GM13977 (cell line): Measurements from ENCODE around the gene KIAA1958.

Experiments used
- DNase-seq: peaks from one replicate; pipeline ENCODE4 v3.0.0; 2012; ENCODE audit warnings: low spot score
- in situ Hi-C: fragments of 300-500 bp; cut with MboI; formaldehyde crosslinking; loops from one replicate; pipeline ENCODE4 v1.12.0; 2022; ENCODE audit warnings: low sequenced_read_pairs, low pct_unique_long_range_greater_than_20kb, mixed read lengths, inconsistent platforms; ENCODE audit not compliant: unreplicated experiment
- TF ChIP-seq, protein P1 (sequence below): IDR thresholded peaks from 2 replicates; pipeline ENCODE4 v1.5.1; 2012; ENCODE audit warnings: mild to moderate bottlenecking, control low read depth; ENCODE audit not compliant: insufficient read depth; ENCODE audit errors: extremely low read depth, missing control alignments

The KIAA1958 gene

DNA sequence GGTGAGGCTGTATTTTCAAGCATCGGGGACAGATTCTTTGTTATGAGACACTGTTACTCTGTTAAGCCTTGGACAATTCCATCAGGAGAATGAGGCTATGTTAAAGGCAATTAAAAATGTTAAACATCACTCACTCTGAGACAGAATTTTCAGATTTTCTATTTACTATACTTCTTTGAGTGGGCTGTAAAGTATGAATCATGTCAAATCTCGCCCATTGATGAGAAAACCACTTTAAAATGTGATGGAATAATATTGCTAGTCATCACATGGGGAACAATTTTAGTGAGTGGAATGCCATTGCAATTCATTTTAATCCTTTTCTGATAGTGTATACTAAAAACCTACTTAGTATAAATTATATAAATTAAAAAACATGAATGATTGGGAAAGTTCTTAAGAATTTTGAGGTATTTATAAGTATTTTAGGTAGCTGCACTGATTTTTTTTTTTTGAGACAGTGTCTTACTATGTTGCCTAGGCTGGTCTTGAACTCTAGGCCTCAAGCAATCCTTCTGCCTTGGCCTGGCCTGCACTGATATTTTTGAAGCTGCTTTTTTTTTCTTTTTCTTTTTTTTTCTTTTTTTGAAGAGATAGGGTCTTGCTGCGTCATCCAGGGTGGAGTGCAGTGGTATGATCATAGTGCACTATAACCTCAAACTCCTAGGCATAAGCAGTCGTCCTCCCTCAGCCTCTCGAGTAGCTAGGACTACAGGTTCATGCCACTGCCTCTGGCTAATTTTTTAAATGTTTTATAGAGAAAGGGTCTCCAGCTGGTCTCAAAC lies 73.2 kb downstream of the KIAA1958 start:
- TF ChIP-seq, protein P1, sequence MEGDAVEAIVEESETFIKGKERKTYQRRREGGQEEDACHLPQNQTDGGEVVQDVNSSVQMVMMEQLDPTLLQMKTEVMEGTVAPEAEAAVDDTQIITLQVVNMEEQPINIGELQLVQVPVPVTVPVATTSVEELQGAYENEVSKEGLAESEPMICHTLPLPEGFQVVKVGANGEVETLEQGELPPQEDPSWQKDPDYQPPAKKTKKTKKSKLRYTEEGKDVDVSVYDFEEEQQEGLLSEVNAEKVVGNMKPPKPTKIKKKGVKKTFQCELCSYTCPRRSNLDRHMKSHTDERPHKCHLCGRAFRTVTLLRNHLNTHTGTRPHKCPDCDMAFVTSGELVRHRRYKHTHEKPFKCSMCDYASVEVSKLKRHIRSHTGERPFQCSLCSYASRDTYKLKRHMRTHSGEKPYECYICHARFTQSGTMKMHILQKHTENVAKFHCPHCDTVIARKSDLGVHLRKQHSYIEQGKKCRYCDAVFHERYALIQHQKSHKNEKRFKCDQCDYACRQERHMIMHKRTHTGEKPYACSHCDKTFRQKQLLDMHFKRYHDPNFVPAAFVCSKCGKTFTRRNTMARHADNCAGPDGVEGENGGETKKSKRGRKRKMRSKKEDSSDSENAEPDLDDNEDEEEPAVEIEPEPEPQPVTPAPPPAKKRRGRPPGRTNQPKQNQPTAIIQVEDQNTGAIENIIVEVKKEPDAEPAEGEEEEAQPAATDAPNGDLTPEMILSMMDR = no peak
- no peak for DNase-seq
- in situ Hi-C loops = no loop called here

DNA sequence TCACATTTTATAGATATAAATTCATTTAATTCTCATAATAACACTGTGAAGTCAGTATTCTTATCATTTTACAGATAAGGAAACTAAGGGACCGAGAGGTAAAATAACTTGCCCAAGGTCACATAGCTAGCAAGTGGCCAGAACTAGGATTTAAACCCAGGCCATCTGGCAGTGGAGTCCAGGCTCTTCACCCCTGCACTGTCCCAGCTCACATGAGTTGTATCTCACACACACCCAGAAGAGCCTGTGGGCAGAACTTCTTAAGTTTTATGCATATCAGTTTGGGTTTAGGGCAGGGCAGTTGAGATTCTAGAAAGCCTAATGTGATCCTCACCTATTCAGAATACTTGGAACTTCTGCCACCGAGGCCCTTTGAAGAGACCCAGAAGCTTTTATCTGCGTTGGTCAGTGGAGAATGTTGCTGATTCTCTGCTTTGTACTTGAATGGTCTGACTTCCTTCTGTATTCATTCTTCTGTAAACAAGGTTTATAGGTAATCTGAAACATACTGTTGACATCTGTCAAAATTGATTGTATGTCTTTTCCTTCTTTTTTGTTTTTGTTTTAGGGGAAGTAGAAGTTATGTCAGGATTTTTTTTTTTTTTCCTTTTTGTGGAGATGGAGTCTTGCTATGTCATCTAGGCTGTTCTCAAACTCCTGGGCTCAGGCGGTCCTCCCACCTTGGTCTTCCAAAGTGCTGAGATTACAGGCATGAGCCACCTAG lies 75.8 kb downstream of the KIAA1958 start:
- no peak for DNase-seq
- in situ Hi-C loops = no loop called here
- TF ChIP-seq, protein P1 = no peak

DNA sequence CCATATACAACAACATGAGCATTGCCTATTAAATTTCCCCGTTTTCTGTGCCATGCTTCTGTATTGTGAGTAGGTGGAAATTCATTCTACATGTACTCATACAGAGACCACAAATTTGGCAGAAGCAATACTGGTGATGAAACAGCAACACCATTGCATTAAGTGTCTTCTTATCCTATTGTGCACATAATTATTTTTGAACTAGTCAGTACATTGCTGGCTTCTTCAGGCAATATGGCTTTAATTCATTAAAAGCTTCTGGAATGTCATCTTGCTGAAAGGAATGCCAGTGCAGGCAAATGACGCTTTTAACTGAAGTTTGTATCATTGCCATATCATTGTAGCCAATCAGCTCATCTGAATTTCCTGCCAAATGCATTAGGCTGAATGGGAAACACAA lies 82.6 kb downstream of the KIAA1958 start:
- in situ Hi-C loops = no loop called here
- DNase-seq = no peak
- TF ChIP-seq, protein P1 = no peak

DNA sequence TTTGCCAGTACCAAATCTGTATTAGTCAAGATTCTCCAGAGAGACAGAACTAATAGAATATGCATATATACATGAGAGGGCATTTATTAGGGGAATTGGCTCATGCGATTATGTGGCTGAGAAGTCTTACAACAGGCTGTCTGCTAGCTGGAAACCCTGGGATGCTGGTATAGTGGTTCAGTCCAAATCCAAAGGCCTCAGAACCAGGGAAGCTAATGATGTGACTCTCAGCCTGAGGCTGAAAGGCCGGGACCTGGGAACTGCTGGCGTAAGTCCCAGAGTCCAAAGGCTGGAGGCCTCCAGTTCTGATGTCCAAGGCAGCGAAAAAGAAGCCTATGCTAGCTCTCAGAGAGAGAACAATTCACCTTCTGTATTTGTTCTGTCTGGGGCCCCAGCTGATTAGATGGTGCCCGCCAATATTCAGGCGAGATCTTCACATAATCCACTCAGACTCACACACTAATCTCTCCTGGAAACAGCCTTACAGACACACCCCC lies 84.1 kb downstream of the KIAA1958 start:
- TF ChIP-seq, protein P1 = no peak
- no peak for DNase-seq
- in situ Hi-C loops = no loop called here

DNA sequence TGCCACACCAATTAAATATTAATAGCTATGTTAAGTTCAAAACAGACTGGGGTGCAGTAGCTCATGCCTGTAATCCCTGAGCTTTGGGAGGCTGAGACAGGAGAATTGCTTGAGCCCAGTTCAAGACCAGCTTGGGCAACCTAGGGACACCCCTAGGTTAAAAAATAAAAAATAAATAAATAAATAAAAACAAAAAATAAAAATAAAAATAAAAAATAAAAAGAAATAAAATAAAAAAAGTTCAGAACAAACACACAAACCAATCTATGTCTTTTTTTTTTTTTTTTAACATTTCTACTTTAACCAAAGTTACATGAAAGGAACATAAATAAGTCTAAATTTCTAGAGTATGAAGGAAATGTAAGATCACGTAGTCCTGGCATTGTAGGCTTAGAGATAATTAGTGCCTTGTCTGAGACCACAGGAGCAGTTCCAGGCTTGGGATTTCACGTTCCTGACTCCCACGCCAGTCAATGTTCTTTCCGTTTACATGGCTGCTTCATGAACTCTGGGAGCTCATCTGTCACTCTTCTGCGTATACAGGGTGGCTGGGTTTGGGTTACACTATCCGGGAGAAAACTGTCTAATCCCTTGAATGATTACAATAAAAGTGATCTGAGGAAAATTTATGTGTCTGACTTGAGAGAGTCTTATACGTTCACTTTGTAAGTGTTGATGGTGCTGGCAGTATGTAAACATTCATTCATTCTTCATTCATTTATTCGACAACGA lies 85.2 kb downstream of the KIAA1958 start:
- in situ Hi-C loops = no loop called here
- TF ChIP-seq, protein P1 = no peak
- DNase-seq = no peak

DNA sequence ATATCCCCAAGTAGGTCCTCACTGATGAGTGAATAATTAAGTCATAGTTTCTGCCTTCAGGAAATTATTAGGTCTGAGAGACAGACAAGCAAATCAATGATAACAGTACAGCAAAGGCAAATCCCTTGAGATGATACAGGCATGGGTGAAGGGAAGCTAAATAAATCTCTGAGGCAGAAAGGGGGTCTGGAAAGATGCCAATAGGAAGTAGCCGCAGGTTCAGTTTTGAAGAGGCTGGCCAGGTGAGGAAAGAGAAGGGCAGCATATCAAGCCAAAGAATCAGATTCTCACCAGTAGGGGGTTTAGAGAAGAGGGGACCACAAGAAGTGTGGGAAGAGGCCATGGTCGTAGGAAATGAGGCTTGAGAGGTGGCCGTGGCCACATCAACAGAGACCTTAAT lies 85.8 kb downstream of the KIAA1958 start:
- no peak for DNase-seq
- TF ChIP-seq, protein P1 = no peak
- in situ Hi-C loops = no loop called here
